ENCODE data around the gene AHNAK2. TPM values are rescaled to one million over a fixed set of nuclear protein-coding genes. Genes with fewer than 3 reads are reported as not detected.

The AHNAK2 gene
- total and polyA plus RNA-seq, 4 donors = 3.5 to 26.6 (median 8.1) TPM

GRCh38 chr14:104964546-104964945 lies 13.6 kb downstream of the AHNAK2 start:
- H3K9ac ChIP-seq (ENCODE audit: insufficient read depth in 1 of 2, low read length in 2 of 2) = no peak overlapping the region
- no peaks in the 10 kb centered on the region for H3K36me3 ChIP-seq (ENCODE audit: control insufficient read depth in 4 of 4, insufficient read depth in 4 of 4, low read length in 4 of 4)
- no peak overlapping the region for H3K27ac ChIP-seq (ENCODE audit: low read depth in 1 of 2, low read length in 1 of 2)
- WGBS, 2 donors = 90 to 91% methylated on average over 7 of the region's 7 CpGs
- H3K9me3 ChIP-seq (ENCODE audit: control insufficient read depth in 4 of 4, insufficient read depth in 3 of 4, low read length in 3 of 4) = peaks cover 0 to 3% (median 0%) of the 10 kb centered on the region in 4 donors
- DNase-seq (no peak), ATAC-seq (ENCODE audit: insufficient read depth, low FRiP score) (no peak)
- no peak overlapping the region for H3K4me3 ChIP-seq
- no peaks in the 10 kb centered on the region for H3K27me3 ChIP-seq (ENCODE audit: control insufficient read depth in 3 of 3, insufficient read depth in 3 of 3, low read length in 2 of 3)
- peaks cover 0 to 20% (median 16%) of the 10 kb centered on the region in 5 donors for H3K4me1 ChIP-seq (ENCODE audit: control insufficient read depth in 5 of 5, insufficient read depth in 5 of 5, low read length in 5 of 5)
- TF ChIP-seq, protein P1, sequence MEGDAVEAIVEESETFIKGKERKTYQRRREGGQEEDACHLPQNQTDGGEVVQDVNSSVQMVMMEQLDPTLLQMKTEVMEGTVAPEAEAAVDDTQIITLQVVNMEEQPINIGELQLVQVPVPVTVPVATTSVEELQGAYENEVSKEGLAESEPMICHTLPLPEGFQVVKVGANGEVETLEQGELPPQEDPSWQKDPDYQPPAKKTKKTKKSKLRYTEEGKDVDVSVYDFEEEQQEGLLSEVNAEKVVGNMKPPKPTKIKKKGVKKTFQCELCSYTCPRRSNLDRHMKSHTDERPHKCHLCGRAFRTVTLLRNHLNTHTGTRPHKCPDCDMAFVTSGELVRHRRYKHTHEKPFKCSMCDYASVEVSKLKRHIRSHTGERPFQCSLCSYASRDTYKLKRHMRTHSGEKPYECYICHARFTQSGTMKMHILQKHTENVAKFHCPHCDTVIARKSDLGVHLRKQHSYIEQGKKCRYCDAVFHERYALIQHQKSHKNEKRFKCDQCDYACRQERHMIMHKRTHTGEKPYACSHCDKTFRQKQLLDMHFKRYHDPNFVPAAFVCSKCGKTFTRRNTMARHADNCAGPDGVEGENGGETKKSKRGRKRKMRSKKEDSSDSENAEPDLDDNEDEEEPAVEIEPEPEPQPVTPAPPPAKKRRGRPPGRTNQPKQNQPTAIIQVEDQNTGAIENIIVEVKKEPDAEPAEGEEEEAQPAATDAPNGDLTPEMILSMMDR (IDR thresholded peaks at IDR 0.05; ENCODE audit: control extremely low read depth, extremely low read depth) = no peak

- ATAC-seq (ENCODE audit: insufficient read depth, low FRiP score) (no peak), DNase-seq (no peak)
- Histone ChIP-seq H3K9ac (ENCODE audit: insufficient read depth in 1 of 2, low read length in 2 of 2) (no peak overlapping the region), H3K4me3 (no peak overlapping the region), H3K27ac (ENCODE audit: low read depth in 1 of 2, low read length in 1 of 2) (no peak overlapping the region), H3K36me3 (ENCODE audit: control insufficient read depth in 4 of 4, insufficient read depth in 4 of 4, low read length in 4 of 4) (no peaks in the 10 kb centered on the region), H3K27me3 (ENCODE audit: control insufficient read depth in 3 of 3, insufficient read depth in 3 of 3, low read length in 2 of 3) (no peaks in the 10 kb centered on the region), H3K4me1 (ENCODE audit: control insufficient read depth in 5 of 5, insufficient read depth in 5 of 5, low read length in 5 of 5) (peaks cover 0 to 5% (median 0%) of the 10 kb centered on the region in 5 donors), H3K9me3 (ENCODE audit: control insufficient read depth in 4 of 4, insufficient read depth in 3 of 4, low read length in 3 of 4) (no peaks in the 10 kb centered on the region)
- 72 to 84% methylated on average over 25 of the region's 25 CpGs for WGBS, 2 donors
- TF ChIP-seq, protein P1 (IDR thresholded peaks at IDR 0.05; ENCODE audit: control extremely low read depth, extremely low read depth) = no peak
Observed at GRCh38 chr14:104957146-104958113, 20.7 kb downstream of the AHNAK2 start.

DNA sequence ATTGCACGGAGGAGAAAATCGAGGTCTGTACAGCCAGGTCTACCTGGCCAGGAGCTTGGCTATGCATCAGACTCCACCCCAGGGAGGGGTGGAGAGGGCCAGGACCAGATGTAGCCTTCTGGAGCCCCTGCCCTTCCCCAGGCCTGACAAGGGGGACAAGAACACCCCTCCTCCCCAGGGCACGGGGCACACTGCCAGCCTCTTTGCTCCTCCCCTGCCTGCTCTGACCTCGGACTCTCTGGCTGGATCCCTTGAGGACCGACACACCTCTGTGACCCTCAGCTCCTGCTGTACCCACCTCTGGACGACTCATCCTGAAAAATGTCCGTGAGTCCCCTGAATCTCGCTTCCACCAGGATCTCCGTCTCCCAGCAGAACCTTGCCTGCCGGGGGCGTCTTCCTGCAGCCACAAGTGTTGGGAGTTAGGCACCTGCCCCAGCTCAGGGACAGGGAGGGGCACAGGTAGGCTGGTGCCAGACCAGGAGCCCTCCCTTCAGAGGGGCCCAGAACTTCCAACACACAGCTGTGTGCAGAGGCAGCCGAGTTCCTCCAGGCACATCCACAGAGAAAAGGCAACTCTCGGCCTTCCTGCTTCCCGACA lies 21.8 kb downstream of the AHNAK2 start:
- ATAC-seq (ENCODE audit: insufficient read depth, low FRiP score) = peak; percentile 19
- no peaks in the 10 kb centered on the region for H3K36me3 ChIP-seq (ENCODE audit: control insufficient read depth in 4 of 4, insufficient read depth in 4 of 4, low read length in 4 of 4)
- TF ChIP-seq, protein P1 (IDR thresholded peaks at IDR 0.05; ENCODE audit: control extremely low read depth, extremely low read depth) = no peak
- DNase-seq = no peak
- H3K9me3 ChIP-seq (ENCODE audit: control insufficient read depth in 4 of 4, insufficient read depth in 3 of 4, low read length in 3 of 4) = no peaks in the 10 kb centered on the region
- no peak overlapping the region for H3K4me3 ChIP-seq
- no peak overlapping the region for H3K9ac ChIP-seq (ENCODE audit: insufficient read depth in 1 of 2, low read length in 2 of 2)
- no peaks in the 10 kb centered on the region for H3K27me3 ChIP-seq (ENCODE audit: control insufficient read depth in 3 of 3, insufficient read depth in 3 of 3, low read length in 2 of 3)
- 84 to 92% methylated on average over 14 of the region's 14 CpGs for WGBS, 2 donors
- H3K27ac ChIP-seq (ENCODE audit: low read depth in 1 of 2, low read length in 1 of 2) = no peak overlapping the region
- peaks cover 0 to 5% (median 0%) of the 10 kb centered on the region in 5 donors for H3K4me1 ChIP-seq (ENCODE audit: control insufficient read depth in 5 of 5, insufficient read depth in 5 of 5, low read length in 5 of 5)

All from lung (tissue), 12 donors.